IMR-90 (cell line): ENCODE data around the gene ADAM33. TPM values are rescaled to one million over a fixed set of nuclear protein-coding genes. Genes with fewer than 3 reads are reported as not detected.

Experiments used
- ATAC-seq: fragments of 200-7000 bp; cut with Tn5 transposase; 2 replicates; pipeline ENCODE4 v1.9.1; 2020; ENCODE audit warnings: low read depth, mild to moderate bottlenecking, moderate library complexity
- BruUV-seq: library from RNA; stranded (reverse); fragments of 400-500 nt; replicated peaks from 2 replicates; lab custom pipeline; 2021; lab: Mats Ljungman, UMichigan
- CTCF ChIA-PET: fragments of 300-600 bp; formaldehyde crosslinking; extraction: SDS; loops from one replicate; lab custom pipeline; 2021; ENCODE audit warnings: antibody characterized with exemption; lab: Yijun Ruan, JAX
- POLR2A ChIA-PET: fragments of 300-600 bp; sonication (Branson Sonifier 250); formaldehyde crosslinking; loops from one replicate; lab custom pipeline; 2022; ENCODE audit warnings: antibody characterized with exemption; ENCODE audit not compliant: unreplicated experiment; lab: Charles Lee
- DNase-seq: peaks from one replicate; pipeline ENCODE4 v3.0.0; 2013
- H2AFZ ChIP-seq: replicated peaks from 2 replicates; pipeline ENCODE3; 2013; ENCODE audit warnings: low read length, mild to moderate bottlenecking; ENCODE audit not compliant: poor library complexity
- H2AK5ac ChIP-seq: 2 replicates; pipeline ENCODE4 v1.6.1; 2013; ENCODE audit warnings: low read depth, low read length, inconsistent platforms
- H2AK9ac ChIP-seq: replicated peaks from 2 replicates; pipeline ENCODE3; 2013; ENCODE audit warnings: mild to moderate bottlenecking, low read depth, low read length, moderate library complexity; ENCODE audit not compliant: poor library complexity
- H2BK120ac ChIP-seq: 2 replicates; pipeline ENCODE4 v1.6.1; 2013; ENCODE audit warnings: low read depth, low read length, inconsistent platforms
- H2BK15ac ChIP-seq: 3 replicates; pipeline ENCODE4 v1.6.1; 2013; ENCODE audit warnings: low read depth, low read length, inconsistent platforms
- H2BK20ac ChIP-seq: 2 replicates; pipeline ENCODE4 v1.6.1; 2013; ENCODE audit warnings: low read depth, mild to moderate bottlenecking, inconsistent platforms, low read length, moderate library complexity
- H2BK5ac ChIP-seq: 2 replicates; pipeline ENCODE4 v1.6.1; 2013; ENCODE audit warnings: mild to moderate bottlenecking, low read depth, low read length, inconsistent platforms; ENCODE audit not compliant: poor library complexity, severe bottlenecking
- H3K14ac ChIP-seq: replicated peaks from 2 replicates; pipeline ENCODE4 v1.6.1; 2013; ENCODE audit warnings: low read depth, low read length, inconsistent platforms
- H3K18ac ChIP-seq: 2 replicates; pipeline ENCODE4 v1.6.1; 2013; ENCODE audit warnings: low read depth, low read length, control low read depth
- H3K23ac ChIP-seq: 2 replicates; pipeline ENCODE4 v1.6.1; 2013; ENCODE audit warnings: low read depth, low read length, inconsistent platforms
- H3K27ac ChIP-seq: 2 replicates; pipeline ENCODE4 v1.5.1; 2013; ENCODE audit warnings: mild to moderate bottlenecking, control low read depth, low read length; ENCODE audit not compliant: insufficient read depth
- H3K27me3 ChIP-seq: 2 replicates; pipeline ENCODE4 v1.6.1; 2013; ENCODE audit warnings: low read length; ENCODE audit not compliant: control insufficient read depth, insufficient read depth
- H3K36me3 ChIP-seq: 2 replicates; pipeline ENCODE4 v1.6.1; 2013; ENCODE audit warnings: low read length, mixed read lengths; ENCODE audit not compliant: control insufficient read depth, insufficient read depth
- H3K4ac ChIP-seq: 2 replicates; pipeline ENCODE4 v1.6.1; 2013; ENCODE audit warnings: low read depth, low read length, inconsistent platforms
- H3K4me1 ChIP-seq: 2 replicates; pipeline ENCODE4 v1.6.1; 2013; ENCODE audit warnings: low read length, mixed read lengths; ENCODE audit not compliant: control insufficient read depth, insufficient read depth
- H3K4me2 ChIP-seq: 2 replicates; pipeline ENCODE4 v1.6.1; 2013; ENCODE audit warnings: low read depth, mild to moderate bottlenecking, control low read depth, low read length, moderate library complexity
- H3K4me3 ChIP-seq: 2 replicates; pipeline ENCODE4 v1.5.1; 2013; ENCODE audit warnings: low read depth, mild to moderate bottlenecking, control low read depth, low read length, moderate library complexity; ENCODE audit not compliant: insufficient read depth
- H3K56ac ChIP-seq: 2 replicates; pipeline ENCODE4 v1.6.1; 2013; ENCODE audit warnings: low read length, inconsistent platforms; ENCODE audit not compliant: insufficient read depth; ENCODE audit errors: extremely low read depth
- H3K79me1 ChIP-seq, 2 experiments: 2 replicates each; pipeline ENCODE4 v1.6.1; 2013; ENCODE audit warnings: low read length in 2 of 2, inconsistent platforms in 1 of 2, low read depth in 1 of 2
- H3K9ac ChIP-seq: 2 replicates; pipeline ENCODE4 v1.6.1; 2013; ENCODE audit warnings: low read depth, low read length, control low read depth
- H3K9me1 ChIP-seq: 2 replicates; pipeline ENCODE4 v1.6.1; 2013; ENCODE audit warnings: low read length, inconsistent platforms; ENCODE audit not compliant: insufficient read depth
- H3K9me3 ChIP-seq: 2 replicates; pipeline ENCODE4 v1.6.1; 2013; ENCODE audit warnings: low read length; ENCODE audit not compliant: control insufficient read depth, insufficient read depth
- H4K20me1 ChIP-seq: 2 replicates; pipeline ENCODE4 v1.6.1; 2013; ENCODE audit warnings: low read length, inconsistent platforms; ENCODE audit not compliant: insufficient read depth
- H4K5ac ChIP-seq: 2 replicates; pipeline ENCODE4 v1.6.1; 2013; ENCODE audit warnings: mild to moderate bottlenecking, low read depth, low read length, control low read depth
- H4K8ac ChIP-seq, 2 experiments: 2 replicates each; pipeline ENCODE4 v1.6.1; 2013; ENCODE audit warnings: low read depth in 2 of 2, low read length in 2 of 2, control low read depth in 1 of 2, inconsistent platforms in 1 of 2
- H4K91ac ChIP-seq: 2 replicates; pipeline ENCODE4 v1.6.1; 2013; ENCODE audit warnings: low read depth, low read length, inconsistent platforms; ENCODE audit not compliant: insufficient read depth
- BHLHE40 ChIP-seq: fragments of 150-350 bp; IDR thresholded peaks from 2 replicates; pipeline ENCODE4 v1.6.1; 2016; ENCODE audit warnings: mild to moderate bottlenecking, low read depth, low read length
- CEBPB ChIP-seq: IDR thresholded peaks from 2 replicates; pipeline ENCODE4 v1.6.1; 2012; ENCODE audit warnings: low read depth, low read length, improper control_type of control experiment
- CHD1 ChIP-seq: IDR thresholded peaks from 2 replicates; pipeline ENCODE4 v1.6.1; 2012; ENCODE audit warnings: low read depth, low read length, improper control_type of control experiment
- FOS ChIP-seq: fragments of 150-350 bp; IDR thresholded peaks from 2 replicates; pipeline ENCODE4 v1.6.1; 2016; ENCODE audit warnings: low read depth, low read length
- MAFK ChIP-seq: IDR thresholded peaks from 2 replicates; pipeline ENCODE4 v1.6.1; 2012; ENCODE audit warnings: low read depth, low read length, improper control_type of control experiment
- MAZ ChIP-seq: IDR thresholded peaks from 2 replicates; pipeline ENCODE4 v1.6.1; 2012; ENCODE audit warnings: low read depth, mild to moderate bottlenecking, low read length, improper control_type of control experiment, moderate library complexity, borderline replicate concordance
- MXI1 ChIP-seq: IDR thresholded peaks from 2 replicates; pipeline ENCODE4 v1.6.1; 2012; ENCODE audit warnings: low read depth, mild to moderate bottlenecking, low read length, moderate library complexity, borderline replicate concordance
- NFE2L2 ChIP-seq: fragments of 150-350 bp; IDR thresholded peaks from 2 replicates; pipeline ENCODE4 v1.6.1; 2016; ENCODE audit warnings: low read depth, mild to moderate bottlenecking, low read length
- POLR2A ChIP-seq: IDR thresholded peaks from 2 replicates; pipeline ENCODE4 v1.6.1; 2012; ENCODE audit warnings: mild to moderate bottlenecking, low read depth, low read length
- RAD21 ChIP-seq: IDR thresholded peaks from 2 replicates; pipeline ENCODE4 v1.6.1; 2012; ENCODE audit warnings: low read length, improper control_type of control experiment
- RCOR1 ChIP-seq: IDR thresholded peaks from 2 replicates; pipeline ENCODE4 v1.6.1; 2012; ENCODE audit warnings: mild to moderate bottlenecking, low read length, improper control_type of control experiment; ENCODE audit not compliant: insufficient replicate concordance
- RFX5 ChIP-seq: IDR thresholded peaks from 2 replicates; pipeline ENCODE4 v1.8.0; 2012; ENCODE audit warnings: low read depth, mild to moderate bottlenecking, low read length, moderate library complexity
- SMC3 ChIP-seq: fragments of 150-350 bp; IDR thresholded peaks from 2 replicates; pipeline ENCODE4 v1.6.1; 2016; ENCODE audit warnings: low read depth, mild to moderate bottlenecking, antibody characterized with exemption, low read length, moderate library complexity
- WGBS, 2 experiments: methylation state at CpG; one replicate each; pipeline versions ENCODE4 v1.1.5 to v1.1.7; 2013; ENCODE audit warnings: missing lambda C conversion rate in 2 of 2; ENCODE audit not compliant: insufficient read length in 1 of 2; ENCODE audit errors: extremely low coverage in 2 of 2; 5-methylcytosine and 5-hydroxymethylcytosine counted together
- dilution Hi-C: fragments of 300-500 bp; cut with HindIII; formaldehyde crosslinking; loops from one replicate; pipeline ENCODE4 v1.14.3; 2018; ENCODE audit warnings: low sequenced_read_pairs; ENCODE audit not compliant: unreplicated experiment
- in situ Hi-C: fragments of 300-500 bp; cut with MboI; formaldehyde crosslinking; loops from 3 replicates; pipeline ENCODE4 v1.14.3; 2019; ENCODE audit warnings: low sequenced_read_pairs, inconsistent platforms, mixed read lengths
- intact Hi-C: fragments of 100-400 bp; cut with micrococcal nuclease; formaldehyde crosslinking; loops from 2 replicates; pipeline ENCODE4 v1.10.0; 2022
- polyA plus RNA-seq, 3 experiments: library from polyadenylated mRNA; depleted of rRNA; stranded (reverse); fragments of >200 nt; gene quantifications; 2 replicates each; pipeline ENCODE4 v1.2.3, GENCODE V29; 2012; ENCODE audit warnings: low replicate concordance in 1 of 3
- total RNA-seq: library from RNA; depleted of rRNA; stranded (reverse); fragments of >200 nt; gene quantifications from 2 replicates; pipeline ENCODE4 v1.2.3, GENCODE V29; 2012
- TF ChIP-seq, protein P1 (sequence below): conservative IDR thresholded peaks from 2 replicates; pipeline ENCODE4 v1.5.1; 2012; ENCODE audit warnings: mild to moderate bottlenecking, low read depth, low read length, improper control_type of control experiment
- TF ChIP-seq, protein P2 (sequence below): fragments of 150-350 bp; IDR thresholded peaks from 2 replicates; pipeline ENCODE4 v1.6.1; 2016; ENCODE audit warnings: low read depth, mild to moderate bottlenecking, low read length, moderate library complexity, borderline replicate concordance
- TF ChIP-seq, protein P3 (sequence below): fragments of 150-350 bp; IDR thresholded peaks from 2 replicates; pipeline ENCODE4 v1.6.1; 2017; ENCODE audit warnings: mild to moderate bottlenecking, antibody characterized with exemption, low read length, low read depth

ADAM33 gene
- total and polyA plus RNA-seq, 2 of the 4 experiments (the other 2 are of a cell fraction), result 0.18 to 1.7 TPM

DNA sequence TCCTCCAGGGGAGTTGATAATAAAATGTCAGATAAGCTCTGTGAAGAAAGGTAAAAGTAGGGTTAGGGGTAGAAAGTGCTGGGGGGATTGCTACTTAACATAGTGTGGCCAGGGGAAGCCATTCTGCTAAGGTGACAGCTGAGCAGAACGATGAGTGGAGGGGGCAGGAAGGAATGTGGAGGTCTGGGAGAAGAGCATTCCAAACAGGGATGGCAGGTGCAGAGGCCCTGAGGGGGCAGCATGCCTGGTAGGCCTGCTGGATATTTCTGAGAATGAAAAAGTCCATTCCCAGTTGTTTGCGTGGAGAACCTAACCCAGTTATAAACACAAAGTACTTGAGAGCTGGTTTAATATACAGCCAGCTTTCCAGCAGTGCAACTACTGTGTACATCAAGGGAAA is 27.9 kb downstream of the ADAM33 start:
- Histone ChIP-seq H2BK15ac (no peak overlapping the region), H3K79me1 (no peaks in the 10 kb centered on the region), H3K4me3 (no peak overlapping the region), H4K8ac (no peak overlapping the region), H3K18ac (no peak overlapping the region), H3K56ac (no peak overlapping the region), H2BK120ac (no peak overlapping the region), H3K9me3 (peaks cover 5% of the 10 kb centered on the region; the same call in 1 of the 2 replicates), H4K20me1 (no peaks in the 10 kb centered on the region), H3K9ac (no peak overlapping the region), H3K9me1 (peaks cover 7% of the 10 kb centered on the region; the same call in 1 of the 2 replicates), H3K4me1 (no peaks in the 10 kb centered on the region), H4K5ac (no peak overlapping the region), H2BK5ac (no peak overlapping the region), H2AK5ac (no peak overlapping the region), H3K4me2 (no peak overlapping the region), H3K4ac (no peak overlapping the region), H2AK9ac (no peak overlapping the region), H3K14ac (no peak overlapping the region), H3K36me3 (no peaks in the 10 kb centered on the region; the same call in 1 of the 2 replicates), H2AFZ (no peak overlapping the region), H3K23ac (no peak overlapping the region), H3K27me3 (peaks cover 14% of the 10 kb centered on the region), H2BK20ac (no peak overlapping the region), H3K27ac (no peak overlapping the region), H4K91ac (no peak overlapping the region)
- TF ChIP-seq NFE2L2 (no peak), RFX5 (no peak), MAZ (no peak), CHD1 (no peak), FOS (no peak), SMC3 (no peak), MAFK (no peak), MXI1 (no peak), RAD21 (no peak), CEBPB (no peak), RCOR1 (no peak), POLR2A (no peak), BHLHE40 (no peak)
- TF ChIP-seq, protein P1, sequence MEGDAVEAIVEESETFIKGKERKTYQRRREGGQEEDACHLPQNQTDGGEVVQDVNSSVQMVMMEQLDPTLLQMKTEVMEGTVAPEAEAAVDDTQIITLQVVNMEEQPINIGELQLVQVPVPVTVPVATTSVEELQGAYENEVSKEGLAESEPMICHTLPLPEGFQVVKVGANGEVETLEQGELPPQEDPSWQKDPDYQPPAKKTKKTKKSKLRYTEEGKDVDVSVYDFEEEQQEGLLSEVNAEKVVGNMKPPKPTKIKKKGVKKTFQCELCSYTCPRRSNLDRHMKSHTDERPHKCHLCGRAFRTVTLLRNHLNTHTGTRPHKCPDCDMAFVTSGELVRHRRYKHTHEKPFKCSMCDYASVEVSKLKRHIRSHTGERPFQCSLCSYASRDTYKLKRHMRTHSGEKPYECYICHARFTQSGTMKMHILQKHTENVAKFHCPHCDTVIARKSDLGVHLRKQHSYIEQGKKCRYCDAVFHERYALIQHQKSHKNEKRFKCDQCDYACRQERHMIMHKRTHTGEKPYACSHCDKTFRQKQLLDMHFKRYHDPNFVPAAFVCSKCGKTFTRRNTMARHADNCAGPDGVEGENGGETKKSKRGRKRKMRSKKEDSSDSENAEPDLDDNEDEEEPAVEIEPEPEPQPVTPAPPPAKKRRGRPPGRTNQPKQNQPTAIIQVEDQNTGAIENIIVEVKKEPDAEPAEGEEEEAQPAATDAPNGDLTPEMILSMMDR, result no peak
- TF ChIP-seq, protein P2, sequence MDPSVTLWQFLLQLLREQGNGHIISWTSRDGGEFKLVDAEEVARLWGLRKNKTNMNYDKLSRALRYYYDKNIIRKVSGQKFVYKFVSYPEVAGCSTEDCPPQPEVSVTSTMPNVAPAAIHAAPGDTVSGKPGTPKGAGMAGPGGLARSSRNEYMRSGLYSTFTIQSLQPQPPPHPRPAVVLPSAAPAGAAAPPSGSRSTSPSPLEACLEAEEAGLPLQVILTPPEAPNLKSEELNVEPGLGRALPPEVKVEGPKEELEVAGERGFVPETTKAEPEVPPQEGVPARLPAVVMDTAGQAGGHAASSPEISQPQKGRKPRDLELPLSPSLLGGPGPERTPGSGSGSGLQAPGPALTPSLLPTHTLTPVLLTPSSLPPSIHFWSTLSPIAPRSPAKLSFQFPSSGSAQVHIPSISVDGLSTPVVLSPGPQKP, result no peak
- TF ChIP-seq, protein P3, sequence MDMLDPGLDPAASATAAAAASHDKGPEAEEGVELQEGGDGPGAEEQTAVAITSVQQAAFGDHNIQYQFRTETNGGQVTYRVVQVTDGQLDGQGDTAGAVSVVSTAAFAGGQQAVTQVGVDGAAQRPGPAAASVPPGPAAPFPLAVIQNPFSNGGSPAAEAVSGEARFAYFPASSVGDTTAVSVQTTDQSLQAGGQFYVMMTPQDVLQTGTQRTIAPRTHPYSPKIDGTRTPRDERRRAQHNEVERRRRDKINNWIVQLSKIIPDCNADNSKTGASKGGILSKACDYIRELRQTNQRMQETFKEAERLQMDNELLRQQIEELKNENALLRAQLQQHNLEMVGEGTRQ, result no peak
- DNase-seq (no peak), ATAC-seq (0 out of 2 replicates have a peak, but pooled peaks have one; percentile 25)
- no CpG with 5 or more reads among the region's 2 CpGs for WGBS, 2 experiments
- in situ Hi-C loops (no loop called here), intact Hi-C loops (no loop called here), dilution Hi-C loops (no loop called here)
- no TSS peak for BruUV-seq
- ChIA-PET POLR2A (no interaction called here), CTCF (no interaction called here)
